HepG2 (cell line): ENCODE measurements around the gene ATG13. TPM values are rescaled to one million over a fixed set of nuclear protein-coding genes. Genes with fewer than 3 reads are reported as not detected.

Experiments
- HHEX ChIP-seq: IDR thresholded peaks from 2 replicates; pipeline ENCODE4 v1.6.1; 2016; ENCODE audit warnings: control low read depth
- RELA ChIP-seq: sonication (generic); formaldehyde crosslinking; IDR thresholded peaks from 2 replicates; pipeline ENCODE4 v1.4.0; 2020; ENCODE audit warnings: missing genetic modification reagents
- SYNCRIP ChIP-seq: fragments of 200-400 bp; formaldehyde crosslinking; IDR thresholded peaks from 2 replicates; pipeline ENCODE4 v1.6.1; 2018; ENCODE audit warnings: mild to moderate bottlenecking, low read depth, low read length; ENCODE audit not compliant: insufficient read depth
- TAF1 ChIP-seq: sonication (generic); formaldehyde crosslinking; IDR thresholded peaks from 2 replicates; pipeline ENCODE4 v1.4.0; 2020; ENCODE audit warnings: missing genetic modification reagents
- ZFP90 ChIP-seq: sonication (generic); formaldehyde crosslinking; IDR thresholded peaks from 2 replicates; pipeline ENCODE4 v1.8.0; 2022; ENCODE audit warnings: missing genetic modification reagents, mild to moderate bottlenecking, inconsistent platforms, borderline replicate concordance
- ZNF124 ChIP-seq: sonication (generic); formaldehyde crosslinking; IDR thresholded peaks from 2 replicates; pipeline ENCODE4 v1.4.0; 2020; ENCODE audit warnings: missing genetic modification reagents
- ZNF225 ChIP-seq: sonication (generic); formaldehyde crosslinking; IDR thresholded peaks from 2 replicates; pipeline ENCODE4 v1.4.0; 2020; ENCODE audit warnings: mild to moderate bottlenecking, missing genetic modification reagents
- ZNF331 ChIP-seq: sonication (generic); formaldehyde crosslinking; IDR thresholded peaks from 2 replicates; pipeline ENCODE4 v1.4.0; 2020; ENCODE audit warnings: missing genetic modification reagents
- ZNF354B ChIP-seq: sonication (generic); formaldehyde crosslinking; IDR thresholded peaks from 2 replicates; pipeline ENCODE4 v1.8.0; 2022; ENCODE audit warnings: mild to moderate bottlenecking, missing genetic modification reagents
- ZNF614 ChIP-seq: IDR thresholded peaks from 2 replicates; pipeline ENCODE4 v1.6.1; 2018; ENCODE audit warnings: missing biosample characterization, missing genetic modification reagents, inconsistent platforms, borderline replicate concordance
- ZNF780A ChIP-seq: sonication (generic); formaldehyde crosslinking; IDR thresholded peaks from 2 replicates; pipeline ENCODE4 v1.8.0; 2022; ENCODE audit warnings: mild to moderate bottlenecking, missing genetic modification reagents, moderate library complexity
- polyA plus RNA-seq, 8 experiments: library from polyadenylated mRNA; depleted of rRNA in 3 of 8; stranded (reverse) in 7 of 8; unstranded in 1 of 8; fragments of >200 nt; fragmentation: Illumina TruSeq in 4 of 8; extraction: Trizol in 4 of 8; gene quantifications; 2 replicates each; pipeline versions ENCODE4 v1.2.1 to v1.2.3, GENCODE V29; 2011 to 2016; ENCODE audit warnings: low read depth in 4 of 8, missing spikeins in 1 of 8, mixed read lengths in 1 of 8; ENCODE audit not compliant: insufficient read depth in 1 of 8
- total RNA-seq, 5 experiments: library from RNA; depleted of rRNA; stranded (reverse); fragments of >200 nt; fragmentation: Illumina TruSeq; extraction: Trizol; gene quantifications; 2 replicates each; pipeline ENCODE4 v1.2.3, GENCODE V29; 2016; ENCODE audit warnings: low read depth in 1 of 5
- TF ChIP-seq, protein P1 (sequence below): sonication (generic); formaldehyde crosslinking; IDR thresholded peaks from 2 replicates; pipeline ENCODE4 v1.8.1; 2023; ENCODE audit warnings: missing genetic modification reagents, inconsistent platforms, borderline replicate concordance
- TF ChIP-seq, protein P2 (sequence below): sonication (generic); formaldehyde crosslinking; conservative IDR thresholded peaks from 2 replicates; pipeline ENCODE4 v1.8.0; 2022; ENCODE audit warnings: mild to moderate bottlenecking, moderate library complexity, missing genetic modification reagents
- TF ChIP-seq, protein P3 (sequence below): sonication (generic); formaldehyde crosslinking; IDR thresholded peaks from 2 replicates; pipeline ENCODE4 v1.4.0; 2020; ENCODE audit warnings: missing genetic modification reagents
- TF ChIP-seq, protein P4 (sequence below): sonication (generic); formaldehyde crosslinking; conservative IDR thresholded peaks from 2 replicates; pipeline ENCODE4 v1.8.0; 2022; ENCODE audit warnings: missing genetic modification reagents
- TF ChIP-seq, protein P5 (sequence below): sonication (generic); formaldehyde crosslinking; IDR thresholded peaks from 2 replicates; pipeline ENCODE4 v1.9.0; 2021; ENCODE audit warnings: missing genetic modification reagents, mild to moderate bottlenecking, borderline replicate concordance
- TF ChIP-seq, protein P6 (sequence below): sonication (generic); formaldehyde crosslinking; IDR thresholded peaks from 2 replicates; pipeline ENCODE4 v1.9.0; 2021; ENCODE audit warnings: missing genetic modification reagents, borderline replicate concordance

ATG13 gene
- total and polyA plus RNA-seq, 2 of the 13 experiments (the other 11 are each of a cell fraction or from before 2014, with no cell fraction given): 55.0 to 77.3 TPM

DNA sequence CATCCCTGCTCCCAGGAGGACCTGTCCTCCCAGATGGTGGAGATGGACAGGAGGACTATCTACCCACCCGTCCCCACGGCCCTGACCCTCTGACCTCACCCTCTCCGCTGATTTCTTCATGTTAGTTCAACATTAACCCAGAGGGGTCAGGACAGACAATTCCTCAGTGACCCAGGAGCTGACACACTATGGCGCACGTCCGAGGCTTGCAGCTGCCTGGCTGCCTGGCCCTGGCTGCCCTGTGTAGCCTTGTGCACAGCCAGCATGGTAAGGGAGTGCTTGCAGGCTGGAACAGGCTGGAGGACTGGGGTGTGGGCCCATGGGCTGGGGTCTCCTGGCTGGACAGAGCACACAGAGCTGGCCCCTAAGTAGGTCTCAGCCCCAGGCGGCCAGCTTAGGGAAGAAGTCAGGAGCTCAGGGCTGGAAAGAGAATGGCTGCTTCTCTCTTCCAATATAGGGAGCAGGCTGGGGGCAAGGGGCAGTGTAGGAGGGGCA is 101.7 kb downstream of the ATG13 start, which contains the start of gene F2 (continued):
- TF ChIP-seq, protein P1, sequence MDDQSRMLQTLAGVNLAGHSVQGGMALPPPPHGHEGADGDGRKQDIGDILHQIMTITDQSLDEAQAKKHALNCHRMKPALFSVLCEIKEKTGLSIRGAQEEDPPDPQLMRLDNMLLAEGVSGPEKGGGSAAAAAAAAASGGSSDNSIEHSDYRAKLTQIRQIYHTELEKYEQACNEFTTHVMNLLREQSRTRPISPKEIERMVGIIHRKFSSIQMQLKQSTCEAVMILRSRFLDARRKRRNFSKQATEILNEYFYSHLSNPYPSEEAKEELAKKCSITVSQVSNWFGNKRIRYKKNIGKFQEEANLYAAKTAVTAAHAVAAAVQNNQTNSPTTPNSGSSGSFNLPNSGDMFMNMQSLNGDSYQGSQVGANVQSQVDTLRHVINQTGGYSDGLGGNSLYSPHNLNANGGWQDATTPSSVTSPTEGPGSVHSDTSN: no peak
- TF ChIP-seq, protein P2, sequence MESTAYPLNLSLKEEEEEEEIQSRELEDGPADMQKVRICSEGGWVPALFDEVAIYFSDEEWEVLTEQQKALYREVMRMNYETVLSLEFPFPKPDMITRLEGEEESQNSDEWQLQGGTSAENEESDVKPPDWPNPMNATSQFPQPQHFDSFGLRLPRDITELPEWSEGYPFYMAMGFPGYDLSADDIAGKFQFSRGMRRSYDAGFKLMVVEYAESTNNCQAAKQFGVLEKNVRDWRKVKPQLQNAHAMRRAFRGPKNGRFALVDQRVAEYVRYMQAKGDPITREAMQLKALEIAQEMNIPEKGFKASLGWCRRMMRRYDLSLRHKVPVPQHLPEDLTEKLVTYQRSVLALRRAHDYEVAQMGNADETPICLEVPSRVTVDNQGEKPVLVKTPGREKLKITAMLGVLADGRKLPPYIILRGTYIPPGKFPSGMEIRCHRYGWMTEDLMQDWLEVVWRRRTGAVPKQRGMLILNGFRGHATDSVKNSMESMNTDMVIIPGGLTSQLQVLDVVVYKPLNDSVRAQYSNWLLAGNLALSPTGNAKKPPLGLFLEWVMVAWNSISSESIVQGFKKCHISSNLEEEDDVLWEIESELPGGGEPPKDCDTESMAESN: peak; percentile 39; the same call in 1 of the 2 replicates
- TF ChIP-seq TAF1 (CRISPR knock-in tag) (peak; percentile 98), ZNF124 (CRISPR knock-in tag) (peak; percentile 50; the same call in 1 of the 2 replicates), RELA (no peak), ZNF225 (CRISPR knock-in tag) (no peak), ZNF331 (CRISPR knock-in tag) (peak; percentile 91), SYNCRIP (no peak), HHEX (no peak), ZNF354B (CRISPR knock-in tag) (peak; percentile 68; the same call in 1 of the 2 replicates), ZFP90 (CRISPR knock-in tag) (peak; percentile 75; the same call in 1 of the 2 replicates), ZNF780A (CRISPR knock-in tag) (no peak), ZNF614 (CRISPR knock-in tag) (peak; percentile 84; the same call in 1 of the 2 replicates)
- TF ChIP-seq, protein P3, sequence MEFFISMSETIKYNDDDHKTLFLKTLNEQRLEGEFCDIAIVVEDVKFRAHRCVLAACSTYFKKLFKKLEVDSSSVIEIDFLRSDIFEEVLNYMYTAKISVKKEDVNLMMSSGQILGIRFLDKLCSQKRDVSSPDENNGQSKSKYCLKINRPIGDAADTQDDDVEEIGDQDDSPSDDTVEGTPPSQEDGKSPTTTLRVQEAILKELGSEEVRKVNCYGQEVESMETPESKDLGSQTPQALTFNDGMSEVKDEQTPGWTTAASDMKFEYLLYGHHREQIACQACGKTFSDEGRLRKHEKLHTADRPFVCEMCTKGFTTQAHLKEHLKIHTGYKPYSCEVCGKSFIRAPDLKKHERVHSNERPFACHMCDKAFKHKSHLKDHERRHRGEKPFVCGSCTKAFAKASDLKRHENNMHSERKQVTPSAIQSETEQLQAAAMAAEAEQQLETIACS (CRISPR knock-in tag): no peak
- TF ChIP-seq, protein P4, sequence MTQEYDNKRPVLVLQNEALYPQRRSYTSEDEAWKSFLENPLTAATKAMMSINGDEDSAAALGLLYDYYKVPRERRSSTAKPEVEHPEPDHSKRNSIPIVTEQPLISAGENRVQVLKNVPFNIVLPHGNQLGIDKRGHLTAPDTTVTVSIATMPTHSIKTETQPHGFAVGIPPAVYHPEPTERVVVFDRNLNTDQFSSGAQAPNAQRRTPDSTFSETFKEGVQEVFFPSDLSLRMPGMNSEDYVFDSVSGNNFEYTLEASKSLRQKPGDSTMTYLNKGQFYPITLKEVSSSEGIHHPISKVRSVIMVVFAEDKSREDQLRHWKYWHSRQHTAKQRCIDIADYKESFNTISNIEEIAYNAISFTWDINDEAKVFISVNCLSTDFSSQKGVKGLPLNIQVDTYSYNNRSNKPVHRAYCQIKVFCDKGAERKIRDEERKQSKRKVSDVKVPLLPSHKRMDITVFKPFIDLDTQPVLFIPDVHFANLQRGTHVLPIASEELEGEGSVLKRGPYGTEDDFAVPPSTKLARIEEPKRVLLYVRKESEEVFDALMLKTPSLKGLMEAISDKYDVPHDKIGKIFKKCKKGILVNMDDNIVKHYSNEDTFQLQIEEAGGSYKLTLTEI (CRISPR knock-in tag): no peak
- TF ChIP-seq, protein P5, sequence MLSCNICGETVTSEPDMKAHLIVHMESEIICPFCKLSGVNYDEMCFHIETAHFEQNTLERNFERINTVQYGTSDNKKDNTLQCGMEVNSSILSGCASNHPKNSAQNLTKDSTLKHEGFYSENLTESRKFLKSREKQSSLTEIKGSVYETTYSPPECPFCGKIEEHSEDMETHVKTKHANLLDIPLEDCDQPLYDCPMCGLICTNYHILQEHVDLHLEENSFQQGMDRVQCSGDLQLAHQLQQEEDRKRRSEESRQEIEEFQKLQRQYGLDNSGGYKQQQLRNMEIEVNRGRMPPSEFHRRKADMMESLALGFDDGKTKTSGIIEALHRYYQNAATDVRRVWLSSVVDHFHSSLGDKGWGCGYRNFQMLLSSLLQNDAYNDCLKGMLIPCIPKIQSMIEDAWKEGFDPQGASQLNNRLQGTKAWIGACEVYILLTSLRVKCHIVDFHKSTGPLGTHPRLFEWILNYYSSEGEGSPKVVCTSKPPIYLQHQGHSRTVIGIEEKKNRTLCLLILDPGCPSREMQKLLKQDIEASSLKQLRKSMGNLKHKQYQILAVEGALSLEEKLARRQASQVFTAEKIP (CRISPR knock-in tag): no peak
- TF ChIP-seq, protein P6, sequence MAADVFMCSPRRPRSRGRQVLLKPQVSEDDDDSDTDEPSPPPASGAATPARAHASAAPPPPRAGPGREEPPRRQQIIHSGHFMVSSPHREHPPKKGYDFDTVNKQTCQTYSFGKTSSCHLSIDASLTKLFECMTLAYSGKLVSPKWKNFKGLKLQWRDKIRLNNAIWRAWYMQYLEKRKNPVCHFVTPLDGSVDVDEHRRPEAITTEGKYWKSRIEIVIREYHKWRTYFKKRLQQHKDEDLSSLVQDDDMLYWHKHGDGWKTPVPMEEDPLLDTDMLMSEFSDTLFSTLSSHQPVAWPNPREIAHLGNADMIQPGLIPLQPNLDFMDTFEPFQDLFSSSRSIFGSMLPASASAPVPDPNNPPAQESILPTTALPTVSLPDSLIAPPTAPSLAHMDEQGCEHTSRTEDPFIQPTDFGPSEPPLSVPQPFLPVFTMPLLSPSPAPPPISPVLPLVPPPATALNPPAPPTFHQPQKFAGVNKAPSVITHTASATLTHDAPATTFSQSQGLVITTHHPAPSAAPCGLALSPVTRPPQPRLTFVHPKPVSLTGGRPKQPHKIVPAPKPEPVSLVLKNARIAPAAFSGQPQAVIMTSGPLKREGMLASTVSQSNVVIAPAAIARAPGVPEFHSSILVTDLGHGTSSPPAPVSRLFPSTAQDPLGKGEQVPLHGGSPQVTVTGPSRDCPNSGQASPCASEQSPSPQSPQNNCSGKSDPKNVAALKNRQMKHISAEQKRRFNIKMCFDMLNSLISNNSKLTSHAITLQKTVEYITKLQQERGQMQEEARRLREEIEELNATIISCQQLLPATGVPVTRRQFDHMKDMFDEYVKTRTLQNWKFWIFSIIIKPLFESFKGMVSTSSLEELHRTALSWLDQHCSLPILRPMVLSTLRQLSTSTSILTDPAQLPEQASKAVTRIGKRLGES (CRISPR knock-in tag): 0 out of 2 replicates have a peak, but pooled peaks have one; percentile 28
